ENCODE measurements around the gene MALL. TPM values are rescaled to one million over a fixed set of nuclear protein-coding genes. Genes with fewer than 3 reads are reported as not detected.

MALL gene
- total and polyA plus RNA-seq, 2 of the 8 experiments (the other 6 are each of a cell fraction or from before 2014, with no cell fraction given): 3.9 to 8.0 TPM

GRCh38 chr2:110106642-110107041 is 9.0 kb downstream of the MALL start (continued):
- TF ChIP-seq SAP30 (IDR thresholded peaks at IDR 0.05; ENCODE audit: insufficient read depth, insufficient replicate concordance, low read length) (no peak), MAFK (IDR thresholded peaks at IDR 0.05; ENCODE audit: low read depth, low read length) (no peak), POLR2AphosphoS5 (IDR thresholded peaks at IDR 0.05; ENCODE audit: low read depth, low read length) (no peak), SP1 (IDR thresholded peaks at IDR 0.05; ENCODE audit: low read depth, low read length) (no peak), NANOG (IDR thresholded peaks at IDR 0.05; ENCODE audit: insufficient read depth, low read depth, low read length, poor library complexity, severe bottlenecking) (no peak), ZNF274 (IDR thresholded peaks at IDR 0.05; ENCODE audit: borderline replicate concordance, extremely low read depth, low read length) (no peak)
